ENCODE data around the gene NIBAN1. TPM values are rescaled to one million over a fixed set of nuclear protein-coding genes. Genes with fewer than 3 reads are reported as not detected.

NIBAN1 gene
- total and polyA plus RNA-seq, 9 of the 15 experiments (the other 6 are each of a cell fraction or from before 2014, with no cell fraction given), result 1.5 to 26.6 (median 16.2) TPM

- peak; percentile 3; the same call in 1 of the 2 replicates for TF ChIP-seq MBD1 (CRISPR knock-in tag; IDR thresholded peaks at IDR 0.05)
- no peak for TF ChIP-seq LCOR (CRISPR knock-in tag; IDR thresholded peaks at IDR 0.05)
- TF ChIP-seq, protein P1, sequence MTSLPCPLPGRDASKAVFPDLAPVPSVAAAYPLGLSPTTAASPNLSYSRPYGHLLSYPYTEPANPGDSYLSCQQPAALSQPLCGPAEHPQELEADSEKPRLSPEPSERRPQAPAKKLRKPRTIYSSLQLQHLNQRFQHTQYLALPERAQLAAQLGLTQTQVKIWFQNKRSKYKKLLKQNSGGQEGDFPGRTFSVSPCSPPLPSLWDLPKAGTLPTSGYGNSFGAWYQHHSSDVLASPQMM (CRISPR knock-in tag; IDR thresholded peaks at IDR 0.05), result no peak
- TF ChIP-seq TEAD1 (CRISPR knock-in tag; IDR thresholded peaks at IDR 0.05), result peak in 1 of 2 experiments; percentile 46; a peak in 1 of 4 replicates
- TF ChIP-seq ID3 (CRISPR knock-in tag; IDR thresholded peaks at IDR 0.05), result no peak
- TF ChIP-seq ID3 (tag; IDR thresholded peaks at IDR 0.05), result no peak
- TF ChIP-seq, protein P2, sequence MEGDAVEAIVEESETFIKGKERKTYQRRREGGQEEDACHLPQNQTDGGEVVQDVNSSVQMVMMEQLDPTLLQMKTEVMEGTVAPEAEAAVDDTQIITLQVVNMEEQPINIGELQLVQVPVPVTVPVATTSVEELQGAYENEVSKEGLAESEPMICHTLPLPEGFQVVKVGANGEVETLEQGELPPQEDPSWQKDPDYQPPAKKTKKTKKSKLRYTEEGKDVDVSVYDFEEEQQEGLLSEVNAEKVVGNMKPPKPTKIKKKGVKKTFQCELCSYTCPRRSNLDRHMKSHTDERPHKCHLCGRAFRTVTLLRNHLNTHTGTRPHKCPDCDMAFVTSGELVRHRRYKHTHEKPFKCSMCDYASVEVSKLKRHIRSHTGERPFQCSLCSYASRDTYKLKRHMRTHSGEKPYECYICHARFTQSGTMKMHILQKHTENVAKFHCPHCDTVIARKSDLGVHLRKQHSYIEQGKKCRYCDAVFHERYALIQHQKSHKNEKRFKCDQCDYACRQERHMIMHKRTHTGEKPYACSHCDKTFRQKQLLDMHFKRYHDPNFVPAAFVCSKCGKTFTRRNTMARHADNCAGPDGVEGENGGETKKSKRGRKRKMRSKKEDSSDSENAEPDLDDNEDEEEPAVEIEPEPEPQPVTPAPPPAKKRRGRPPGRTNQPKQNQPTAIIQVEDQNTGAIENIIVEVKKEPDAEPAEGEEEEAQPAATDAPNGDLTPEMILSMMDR (IDR thresholded peaks at IDR 0.05 in 2 of 3, conservative IDR thresholded peaks at IDR 0.05 in 1 of 3; ENCODE audit: insufficient read depth in 2 of 3, low read depth in 1 of 3, low read length in 3 of 3), result no peak
- TF ChIP-seq, protein P3, sequence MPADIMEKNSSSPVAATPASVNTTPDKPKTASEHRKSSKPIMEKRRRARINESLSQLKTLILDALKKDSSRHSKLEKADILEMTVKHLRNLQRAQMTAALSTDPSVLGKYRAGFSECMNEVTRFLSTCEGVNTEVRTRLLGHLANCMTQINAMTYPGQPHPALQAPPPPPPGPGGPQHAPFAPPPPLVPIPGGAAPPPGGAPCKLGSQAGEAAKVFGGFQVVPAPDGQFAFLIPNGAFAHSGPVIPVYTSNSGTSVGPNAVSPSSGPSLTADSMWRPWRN (IDR thresholded peaks at IDR 0.05; ENCODE audit: low read depth), result peak; percentile 92
- TF ChIP-seq JUND (IDR thresholded peaks at IDR 0.05; ENCODE audit: borderline replicate concordance, low read depth, low read length), result 0 out of 2 replicates have a peak, but pooled peaks have one; percentile 13
- no peak for TF ChIP-seq JUND (tag; IDR thresholded peaks at IDR 0.05; ENCODE audit: borderline replicate concordance, low read depth, low read length)
- TF ChIP-seq HNRNPL (IDR thresholded peaks at IDR 0.05; ENCODE audit: low read depth, low read length), result no peak
- TF ChIP-seq ATF7 (IDR thresholded peaks at IDR 0.05), result peak; percentile 10; the same call in 1 of the 2 replicates
- TF ChIP-seq SOX6 (IDR thresholded peaks at IDR 0.05), result 0 out of 2 replicates have a peak, but pooled peaks have one; percentile 59
- TF ChIP-seq, protein P4, sequence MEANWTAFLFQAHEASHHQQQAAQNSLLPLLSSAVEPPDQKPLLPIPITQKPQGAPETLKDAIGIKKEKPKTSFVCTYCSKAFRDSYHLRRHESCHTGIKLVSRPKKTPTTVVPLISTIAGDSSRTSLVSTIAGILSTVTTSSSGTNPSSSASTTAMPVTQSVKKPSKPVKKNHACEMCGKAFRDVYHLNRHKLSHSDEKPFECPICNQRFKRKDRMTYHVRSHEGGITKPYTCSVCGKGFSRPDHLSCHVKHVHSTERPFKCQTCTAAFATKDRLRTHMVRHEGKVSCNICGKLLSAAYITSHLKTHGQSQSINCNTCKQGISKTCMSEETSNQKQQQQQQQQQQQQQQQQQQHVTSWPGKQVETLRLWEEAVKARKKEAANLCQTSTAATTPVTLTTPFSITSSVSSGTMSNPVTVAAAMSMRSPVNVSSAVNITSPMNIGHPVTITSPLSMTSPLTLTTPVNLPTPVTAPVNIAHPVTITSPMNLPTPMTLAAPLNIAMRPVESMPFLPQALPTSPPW (CRISPR knock-in tag; IDR thresholded peaks at IDR 0.05), result 0 out of 2 replicates have a peak, but pooled peaks have one; percentile 26
- TF ChIP-seq, protein P5, sequence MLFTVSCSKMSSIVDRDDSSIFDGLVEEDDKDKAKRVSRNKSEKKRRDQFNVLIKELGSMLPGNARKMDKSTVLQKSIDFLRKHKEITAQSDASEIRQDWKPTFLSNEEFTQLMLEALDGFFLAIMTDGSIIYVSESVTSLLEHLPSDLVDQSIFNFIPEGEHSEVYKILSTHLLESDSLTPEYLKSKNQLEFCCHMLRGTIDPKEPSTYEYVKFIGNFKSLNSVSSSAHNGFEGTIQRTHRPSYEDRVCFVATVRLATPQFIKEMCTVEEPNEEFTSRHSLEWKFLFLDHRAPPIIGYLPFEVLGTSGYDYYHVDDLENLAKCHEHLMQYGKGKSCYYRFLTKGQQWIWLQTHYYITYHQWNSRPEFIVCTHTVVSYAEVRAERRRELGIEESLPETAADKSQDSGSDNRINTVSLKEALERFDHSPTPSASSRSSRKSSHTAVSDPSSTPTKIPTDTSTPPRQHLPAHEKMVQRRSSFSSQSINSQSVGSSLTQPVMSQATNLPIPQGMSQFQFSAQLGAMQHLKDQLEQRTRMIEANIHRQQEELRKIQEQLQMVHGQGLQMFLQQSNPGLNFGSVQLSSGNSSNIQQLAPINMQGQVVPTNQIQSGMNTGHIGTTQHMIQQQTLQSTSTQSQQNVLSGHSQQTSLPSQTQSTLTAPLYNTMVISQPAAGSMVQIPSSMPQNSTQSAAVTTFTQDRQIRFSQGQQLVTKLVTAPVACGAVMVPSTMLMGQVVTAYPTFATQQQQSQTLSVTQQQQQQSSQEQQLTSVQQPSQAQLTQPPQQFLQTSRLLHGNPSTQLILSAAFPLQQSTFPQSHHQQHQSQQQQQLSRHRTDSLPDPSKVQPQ (CRISPR knock-in tag; IDR thresholded peaks at IDR 0.05; ENCODE audit: borderline replicate concordance), result no peak
- TF ChIP-seq ELF2 (CRISPR knock-in tag; IDR thresholded peaks at IDR 0.05), result no peak
- TF ChIP-seq ZNF780A (CRISPR knock-in tag; IDR thresholded peaks at IDR 0.05), result no peak
- TF ChIP-seq RBM17 (IDR thresholded peaks at IDR 0.05; ENCODE audit: borderline replicate concordance, low read depth, low read length), result no peak
- TF ChIP-seq NBN (IDR thresholded peaks at IDR 0.05; ENCODE audit: low read depth), result peak; percentile 18; the same call in 1 of the 2 replicates
Observed at GRCh38 chr1:184930645-184931044, 43.7 kb downstream of the NIBAN1 start (continued).

All from K562 (cell line).